Trophoblast cell (in vitro differentiated cells and primary cell): Measurements from ENCODE around the gene TLX3.

ENCODE experiments used
- DNase-seq, 2 donors: peaks; one replicate each; pipeline ENCODE4 v3.0.0-alpha.2; 2016
- H2AFZ ChIP-seq: 2 replicates; pipeline ENCODE4 v1.6.1; 2013; ENCODE audit warnings: low read length, moderate library complexity, mild to moderate bottlenecking; ENCODE audit not compliant: insufficient read depth, poor library complexity
- H2AK5ac ChIP-seq: 2 replicates; pipeline ENCODE4 v1.6.1; 2013; ENCODE audit warnings: mild to moderate bottlenecking, low read length
- H2BK120ac ChIP-seq: 2 replicates; pipeline ENCODE4 v1.6.1; 2013; ENCODE audit warnings: low read length, mild to moderate bottlenecking, moderate library complexity; ENCODE audit not compliant: insufficient read depth, poor library complexity
- H2BK12ac ChIP-seq: 2 replicates; pipeline ENCODE4 v1.6.1; 2013; ENCODE audit warnings: mild to moderate bottlenecking, low read length, moderate library complexity
- H2BK5ac ChIP-seq: 2 replicates; pipeline ENCODE4 v1.6.1; 2013; ENCODE audit warnings: low read length, low read depth, moderate library complexity, mild to moderate bottlenecking; ENCODE audit not compliant: poor library complexity
- H3K14ac ChIP-seq: 2 replicates; pipeline ENCODE4 v1.6.1; 2013; ENCODE audit warnings: mild to moderate bottlenecking, low read length
- H3K18ac ChIP-seq: 2 replicates; pipeline ENCODE4 v1.6.1; 2013; ENCODE audit warnings: mild to moderate bottlenecking, low read length
- H3K23ac ChIP-seq: 2 replicates; pipeline ENCODE4 v1.6.1; 2013; ENCODE audit warnings: low read length
- H3K27ac ChIP-seq: 2 replicates; pipeline ENCODE4 v1.5.1; 2013; ENCODE audit warnings: low read depth, mild to moderate bottlenecking, inconsistent platforms, low read length, moderate library complexity
- H3K27me3 ChIP-seq: 2 replicates; pipeline ENCODE4 v1.6.1; 2013; ENCODE audit warnings: inconsistent platforms, mild to moderate bottlenecking, low read length, moderate library complexity; ENCODE audit not compliant: insufficient read depth
- H3K36me3 ChIP-seq, 2 experiments: 1 replicate in 1 of 2; 2 replicates in 1 of 2; pipeline ENCODE4 v1.6.1; 2013; ENCODE audit warnings: low read length in 2 of 2, mild to moderate bottlenecking in 2 of 2, moderate library complexity in 1 of 2; ENCODE audit not compliant: insufficient read depth in 2 of 2, control insufficient read depth in 1 of 2
- H3K4ac ChIP-seq: 2 replicates; pipeline ENCODE4 v1.6.1; 2013; ENCODE audit warnings: low read depth, mild to moderate bottlenecking, low read length, moderate library complexity
- H3K4me1 ChIP-seq, 2 experiments: 1 replicate in 1 of 2; 2 replicates in 1 of 2; pipeline ENCODE4 v1.6.1; 2013; ENCODE audit warnings: low read length in 2 of 2, mild to moderate bottlenecking in 2 of 2, moderate library complexity in 1 of 2; ENCODE audit not compliant: insufficient read depth in 2 of 2, control insufficient read depth in 1 of 2
- H3K4me2 ChIP-seq: 2 replicates; pipeline ENCODE4 v1.6.1; 2013; ENCODE audit warnings: inconsistent platforms, mild to moderate bottlenecking, low read length, moderate library complexity
- H3K4me3 ChIP-seq: 2 replicates; pipeline ENCODE4 v1.5.1; 2013; ENCODE audit warnings: mild to moderate bottlenecking, low read depth, low read length, inconsistent platforms
- H3K79me1 ChIP-seq: one replicate; pipeline ENCODE4 v1.6.1; 2013; ENCODE audit warnings: low read length
- H3K79me2 ChIP-seq: 2 replicates; pipeline ENCODE4 v1.6.1; 2013; ENCODE audit warnings: low read length, mild to moderate bottlenecking; ENCODE audit not compliant: control insufficient read depth, insufficient read depth, poor library complexity
- H3K9ac ChIP-seq: 2 replicates; pipeline ENCODE4 v1.6.1; 2013; ENCODE audit warnings: mild to moderate bottlenecking, low read length
- H3K9me3 ChIP-seq: 2 replicates; pipeline ENCODE4 v1.6.1; 2013; ENCODE audit warnings: low read depth, mild to moderate bottlenecking, control low read depth, inconsistent platforms, low read length; ENCODE audit not compliant: insufficient read depth
- H4K12ac ChIP-seq: 2 replicates; pipeline ENCODE4 v1.6.1; 2013; ENCODE audit warnings: low read depth, mild to moderate bottlenecking, low read length, moderate library complexity
- H4K8ac ChIP-seq: 2 replicates; pipeline ENCODE4 v1.6.1; 2013; ENCODE audit warnings: low read depth, mild to moderate bottlenecking, low read length, moderate library complexity
- H4K91ac ChIP-seq: one replicate; pipeline ENCODE4 v1.6.1; 2013; ENCODE audit warnings: low read depth, mild to moderate bottlenecking, low read length, moderate library complexity
- whole genome bisulfite sequencing: extraction: QIAGEN DNeasy Blood & Tissue Kit; methylation state at CpG from one replicate; pipeline ENCODE4 v1.1.7; 2013; ENCODE audit warnings: missing lambda C conversion rate; ENCODE audit not compliant: insufficient read length, insufficient coverage; ENCODE audit errors: extremely low coverage; 5-methylcytosine and 5-hydroxymethylcytosine counted together

Gene TLX3

DNA sequence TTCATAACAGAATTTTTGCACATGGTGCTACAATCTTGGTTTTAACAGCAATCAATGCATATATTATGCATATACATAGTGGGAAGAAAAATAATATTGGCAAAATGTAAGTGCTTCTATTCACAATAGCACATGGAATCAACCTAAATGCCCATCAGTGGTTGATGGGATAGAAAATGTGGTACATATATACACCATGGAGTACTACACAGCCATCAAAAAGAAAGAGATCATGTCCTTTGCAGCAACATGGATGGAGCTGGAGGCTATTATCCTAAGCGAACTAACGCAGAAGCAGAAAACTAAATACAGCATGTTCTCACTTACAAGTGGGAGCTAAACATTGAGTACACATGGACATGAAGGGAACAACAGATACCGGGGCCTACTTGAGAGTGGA is 37.2 kb upstream of the TLX3 start:
- Histone ChIP-seq H3K4me2 (no peak overlapping the region), H3K79me1 (no peaks in the 10 kb centered on the region), H3K27ac (no peak overlapping the region), H3K14ac (no peak overlapping the region), H3K27me3 (no peaks in the 10 kb centered on the region), H3K23ac (no peak overlapping the region), H3K4me1 (no peaks in the 10 kb centered on the region), H4K12ac (no peak overlapping the region), H2BK5ac (no peak overlapping the region), H4K8ac (no peak overlapping the region), H3K4ac (no peak overlapping the region), H3K79me2 (no peaks in the 10 kb centered on the region), H3K9me3 (no peaks in the 10 kb centered on the region), H4K91ac (no peak overlapping the region), H2BK120ac (no peak overlapping the region), H3K9ac (no peak overlapping the region), H3K4me3 (no peak overlapping the region), H2AFZ (no peak overlapping the region), H3K36me3 (no peaks in the 10 kb centered on the region), H3K18ac (no peak overlapping the region), H2AK5ac (no peak overlapping the region), H2BK12ac (no peak overlapping the region)
- no CpG with 5 or more reads among the region's 3 CpGs for WGBS
- no peak for DNase-seq

GRCh38 chr5:171272996-171273970 is 35.8 kb upstream of the TLX3 start:
- no peak overlapping the region for H3K27ac ChIP-seq
- no peak overlapping the region for H2BK120ac ChIP-seq
- no peaks in the 10 kb centered on the region for H3K27me3 ChIP-seq
- H3K79me1 ChIP-seq, result no peaks in the 10 kb centered on the region
- H3K4me3 ChIP-seq, result no peak overlapping the region
- H3K23ac ChIP-seq, result no peak overlapping the region
- no peak overlapping the region for H4K12ac ChIP-seq
- H3K9ac ChIP-seq, result no peak overlapping the region
- H3K14ac ChIP-seq, result no peak overlapping the region
- H4K8ac ChIP-seq, result no peak overlapping the region
- no peak overlapping the region for H3K4me2 ChIP-seq
- DNase-seq, result peak; percentile 63 to 82
- no peak overlapping the region for H2AFZ ChIP-seq
- no peak overlapping the region for H4K91ac ChIP-seq
- no peak overlapping the region for H2AK5ac ChIP-seq
- WGBS, result no CpG with 5 or more reads among the region's 2 CpGs
- H3K4me1 ChIP-seq, result no peaks in the 10 kb centered on the region
- no peak overlapping the region for H3K4ac ChIP-seq
- no peak overlapping the region for H2BK5ac ChIP-seq
- no peak overlapping the region for H3K18ac ChIP-seq
- no peaks in the 10 kb centered on the region for H3K79me2 ChIP-seq
- H3K36me3 ChIP-seq, result no peaks in the 10 kb centered on the region
- no peaks in the 10 kb centered on the region for H3K9me3 ChIP-seq
- H2BK12ac ChIP-seq, result no peak overlapping the region

DNA sequence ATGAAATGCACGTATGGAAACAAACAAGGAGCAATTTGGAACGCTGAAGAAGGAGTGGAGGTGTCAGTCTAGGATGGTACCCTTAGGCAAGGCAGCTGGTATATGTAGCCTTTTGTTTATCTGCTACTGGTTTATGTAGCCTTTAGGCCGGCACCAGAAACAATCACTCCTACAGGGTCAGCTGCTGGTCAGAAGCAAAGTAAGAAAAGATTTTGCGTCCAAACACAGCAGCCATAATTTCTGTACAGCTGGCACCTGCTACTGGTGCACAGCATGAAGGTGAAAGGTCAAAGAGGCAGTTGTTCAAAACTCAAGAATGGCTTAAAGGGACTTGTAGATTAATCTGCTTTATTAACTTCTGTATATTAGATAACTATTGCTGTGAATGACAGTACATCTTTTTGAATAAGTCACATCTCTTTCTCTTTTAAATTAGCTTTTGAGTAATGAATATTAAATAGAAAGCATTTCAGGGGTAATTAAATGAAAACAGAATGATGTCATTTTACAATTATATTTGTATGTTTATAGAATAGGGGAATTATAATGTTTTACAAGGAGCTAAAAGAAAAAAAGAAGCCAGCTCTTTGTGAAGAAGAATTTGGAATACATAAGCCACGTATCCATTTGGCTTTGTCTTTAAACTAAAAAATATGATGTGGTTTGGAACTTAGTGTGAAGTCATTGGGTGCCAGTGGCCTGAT is 33.1 kb upstream of the TLX3 start:
- no peak overlapping the region for H3K23ac ChIP-seq
- H3K27me3 ChIP-seq, result no peaks in the 10 kb centered on the region
- no peak overlapping the region for H3K14ac ChIP-seq
- no peak overlapping the region for H4K8ac ChIP-seq
- H3K9ac ChIP-seq, result no peak overlapping the region
- H3K79me2 ChIP-seq, result no peaks in the 10 kb centered on the region
- H2AFZ ChIP-seq, result no peak overlapping the region
- no peak overlapping the region for H4K12ac ChIP-seq
- H3K4ac ChIP-seq, result no peak overlapping the region
- no peak overlapping the region for H2BK120ac ChIP-seq
- H3K4me3 ChIP-seq, result no peak overlapping the region
- no peak overlapping the region for H3K27ac ChIP-seq
- no peak overlapping the region for H3K4me2 ChIP-seq
- no peak overlapping the region for H2BK12ac ChIP-seq
- H3K18ac ChIP-seq, result no peak overlapping the region
- no CpG with 5 or more reads among the region's 5 CpGs for WGBS
- no peaks in the 10 kb centered on the region for H3K9me3 ChIP-seq
- H3K36me3 ChIP-seq, result no peaks in the 10 kb centered on the region
- no peaks in the 10 kb centered on the region for H3K79me1 ChIP-seq
- H3K4me1 ChIP-seq, result no peaks in the 10 kb centered on the region
- DNase-seq, result no peak
- H2BK5ac ChIP-seq, result no peak overlapping the region
- H2AK5ac ChIP-seq, result no peak overlapping the region
- H4K91ac ChIP-seq, result no peak overlapping the region

DNA sequence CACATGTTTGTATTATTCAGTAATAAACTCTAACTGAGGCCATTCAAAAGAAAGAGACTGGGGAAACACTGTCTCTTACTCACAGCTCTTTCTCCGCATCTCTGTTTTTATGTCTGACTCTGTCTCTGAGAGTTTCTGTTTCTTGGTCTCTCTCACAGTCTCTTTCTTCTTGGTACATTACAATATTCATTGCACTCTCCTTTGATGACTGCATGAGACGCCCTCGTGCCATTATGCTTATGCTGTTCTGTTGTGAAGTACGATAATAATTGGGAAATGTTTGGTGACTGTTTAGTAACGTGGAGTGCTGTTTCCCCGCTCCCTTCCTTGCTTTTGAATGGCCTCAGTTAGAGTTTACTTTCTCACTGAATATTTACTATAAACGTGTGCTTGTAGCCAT is 25.3 kb upstream of the TLX3 start:
- Histone ChIP-seq H3K4ac (no peak overlapping the region), H2BK120ac (no peak overlapping the region), H3K36me3 (no peaks in the 10 kb centered on the region), H3K9me3 (no peaks in the 10 kb centered on the region), H4K91ac (no peak overlapping the region), H3K79me2 (no peaks in the 10 kb centered on the region), H3K4me3 (no peak overlapping the region), H4K8ac (no peak overlapping the region), H2BK5ac (no peak overlapping the region), H2AK5ac (no peak overlapping the region), H3K23ac (no peak overlapping the region), H3K18ac (no peak overlapping the region), H3K79me1 (no peaks in the 10 kb centered on the region), H3K27me3 (no peaks in the 10 kb centered on the region), H3K4me2 (no peak overlapping the region), H3K4me1 (no peaks in the 10 kb centered on the region), H4K12ac (no peak overlapping the region), H3K27ac (no peak overlapping the region), H2AFZ (no peak overlapping the region), H3K9ac (no peak overlapping the region), H2BK12ac (no peak overlapping the region), H3K14ac (no peak overlapping the region)
- DNase-seq, result no peak
- WGBS, result no CpG with 5 or more reads among the region's 7 CpGs
